ENCODE measurements around the gene UROD. TPM values are rescaled to one million over a fixed set of nuclear protein-coding genes. Genes with fewer than 3 reads are reported as not detected.

UROD gene
- total RNA-seq, 1 experiment from 2014 or later, result 116 TPM

GRCh38 chr1:45014321-45015028 is 2.4 kb downstream of the UROD start:
- Histone ChIP-seq H3K27ac (no peak overlapping the region), H3K4me1 (no peaks in the 10 kb centered on the region), H3K27me3 (no peaks in the 10 kb centered on the region), H3K9me3 (replicated peaks) (no peaks in the 10 kb centered on the region), H3K4me3 (no peak overlapping the region), H3K36me3 (peaks cover 5% of the 10 kb centered on the region; the same call in 1 of the 2 replicates)
- DNase-seq, result peak; percentile 83 to 92

GRCh38 chr1:45015683-45016082 is 3.6 kb downstream of the UROD start:
- no peak overlapping the region for H3K27ac ChIP-seq
- no peak overlapping the region for H3K4me3 ChIP-seq
- no peaks in the 10 kb centered on the region for H3K9me3 ChIP-seq (replicated peaks)
- no peaks in the 10 kb centered on the region for H3K27me3 ChIP-seq
- no peaks in the 10 kb centered on the region for H3K4me1 ChIP-seq
- no peak for DNase-seq
- peaks cover 5% of the 10 kb centered on the region; the same call in 1 of the 2 replicates for H3K36me3 ChIP-seq

GRCh38 chr1:45016090-45016697 is 4.1 kb downstream of the UROD start:
- H3K4me3 ChIP-seq, result no peak overlapping the region
- no peaks in the 10 kb centered on the region for H3K4me1 ChIP-seq
- H3K36me3 ChIP-seq, result peaks cover 5% of the 10 kb centered on the region; the same call in 1 of the 2 replicates
- no peak overlapping the region for H3K27ac ChIP-seq
- no peaks in the 10 kb centered on the region for H3K9me3 ChIP-seq (replicated peaks)
- no peak for DNase-seq
- H3K27me3 ChIP-seq, result 0 out of 2 replicates have a peak, but pooled peaks cover 1% of the 10 kb centered on the region

GRCh38 chr1:45016767-45017166 is 4.7 kb downstream of the UROD start:
- Histone ChIP-seq H3K9me3 (replicated peaks) (no peaks in the 10 kb centered on the region), H3K4me3 (no peak overlapping the region), H3K27me3 (0 out of 2 replicates have a peak, but pooled peaks cover 5% of the 10 kb centered on the region), H3K27ac (no peak overlapping the region), H3K36me3 (peaks cover 5% of the 10 kb centered on the region; the same call in 1 of the 2 replicates), H3K4me1 (no peaks in the 10 kb centered on the region)
- no peak for DNase-seq

- Histone ChIP-seq H3K36me3 (peaks cover 5% of the 10 kb centered on the region; the same call in 1 of the 2 replicates), H3K4me1 (no peaks in the 10 kb centered on the region), H3K4me3 (no peak overlapping the region), H3K27me3 (0 out of 2 replicates have a peak, but pooled peaks cover 5% of the 10 kb centered on the region), H3K27ac (no peak overlapping the region), H3K9me3 (replicated peaks) (0 out of 2 replicates have a peak, but pooled peaks cover 4% of the 10 kb centered on the region)
- DNase-seq, result peak; percentile 59 to 77
These were observed 6.7 kb downstream of the UROD start for GRCh38 chr1:45018599-45019230.

GRCh38 chr1:45023663-45024062 is 11.6 kb downstream of the UROD start:
- DNase-seq, result no peak
- Histone ChIP-seq H3K36me3 (no peaks in the 10 kb centered on the region), H3K4me1 (no peaks in the 10 kb centered on the region), H3K4me3 (no peak overlapping the region), H3K9me3 (replicated peaks) (0 out of 2 replicates have a peak, but pooled peaks cover 4% of the 10 kb centered on the region), H3K27ac (no peak overlapping the region), H3K27me3 (0 out of 2 replicates have a peak, but pooled peaks cover 5% of the 10 kb centered on the region)

- H3K27me3 ChIP-seq, result 0 out of 2 replicates have a peak, but pooled peaks cover 2% of the 10 kb centered on the region
- no peak overlapping the region for H3K27ac ChIP-seq
- no peaks in the 10 kb centered on the region for H3K36me3 ChIP-seq
- no peak overlapping the region for H3K4me3 ChIP-seq
- 0 out of 2 replicates have a peak, but pooled peaks cover 4% of the 10 kb centered on the region for H3K9me3 ChIP-seq (replicated peaks)
- H3K4me1 ChIP-seq, result no peaks in the 10 kb centered on the region
- DNase-seq, result no peak
These were observed 14.4 kb downstream of the UROD start for GRCh38 chr1:45026446-45026845.

- Histone ChIP-seq H3K27me3 (no peaks in the 10 kb centered on the region), H3K4me3 (no peak overlapping the region), H3K27ac (no peak overlapping the region), H3K36me3 (no peaks in the 10 kb centered on the region), H3K4me1 (no peaks in the 10 kb centered on the region), H3K9me3 (replicated peaks) (no peaks in the 10 kb centered on the region)
- DNase-seq, result no peak
These were observed 20.8 kb downstream of the UROD start for GRCh38 chr1:45032837-45033236.

GRCh38 chr1:45033356-45033755 is 21.3 kb downstream of the UROD start:
- Histone ChIP-seq H3K4me1 (no peaks in the 10 kb centered on the region), H3K4me3 (no peak overlapping the region), H3K27me3 (no peaks in the 10 kb centered on the region), H3K27ac (no peak overlapping the region), H3K9me3 (replicated peaks) (no peaks in the 10 kb centered on the region), H3K36me3 (no peaks in the 10 kb centered on the region)
- DNase-seq, result no peak

GRCh38 chr1:45035631-45036301 is 23.7 kb downstream of the UROD start:
- Histone ChIP-seq H3K9me3 (replicated peaks) (no peaks in the 10 kb centered on the region), H3K4me1 (no peaks in the 10 kb centered on the region), H3K4me3 (no peak overlapping the region), H3K36me3 (no peaks in the 10 kb centered on the region), H3K27ac (no peak overlapping the region), H3K27me3 (no peaks in the 10 kb centered on the region)
- DNase-seq, result no peak

- Histone ChIP-seq H3K4me1 (no peaks in the 10 kb centered on the region), H3K27ac (no peak overlapping the region), H3K4me3 (no peak overlapping the region), H3K27me3 (no peaks in the 10 kb centered on the region), H3K9me3 (replicated peaks) (no peaks in the 10 kb centered on the region), H3K36me3 (no peaks in the 10 kb centered on the region)
- DNase-seq, result no peak
These were observed 25.4 kb downstream of the UROD start for GRCh38 chr1:45037456-45037855.

- no peak for DNase-seq
- Histone ChIP-seq H3K9me3 (replicated peaks) (no peaks in the 10 kb centered on the region), H3K4me1 (no peaks in the 10 kb centered on the region), H3K36me3 (no peaks in the 10 kb centered on the region), H3K4me3 (no peak overlapping the region), H3K27ac (no peak overlapping the region), H3K27me3 (no peaks in the 10 kb centered on the region)
These were observed 26.2 kb downstream of the UROD start for GRCh38 chr1:45038240-45038639.

GRCh38 chr1:45038661-45039364 is 26.8 kb downstream of the UROD start:
- no peaks in the 10 kb centered on the region for H3K36me3 ChIP-seq
- no peaks in the 10 kb centered on the region for H3K27me3 ChIP-seq
- H3K27ac ChIP-seq, result no peak overlapping the region
- no peak for DNase-seq
- no peak overlapping the region for H3K4me3 ChIP-seq
- no peaks in the 10 kb centered on the region for H3K4me1 ChIP-seq
- H3K9me3 ChIP-seq (replicated peaks), result no peaks in the 10 kb centered on the region

- H3K27ac ChIP-seq, result no peak overlapping the region
- no peaks in the 10 kb centered on the region for H3K9me3 ChIP-seq (replicated peaks)
- H3K4me3 ChIP-seq, result no peak overlapping the region
- no peaks in the 10 kb centered on the region for H3K36me3 ChIP-seq
- H3K27me3 ChIP-seq, result no peaks in the 10 kb centered on the region
- H3K4me1 ChIP-seq, result no peaks in the 10 kb centered on the region
- DNase-seq, result no peak
These were observed 28.2 kb downstream of the UROD start for GRCh38 chr1:45040297-45040696.

All from SJCRH30 (cell line).